HG02642 (cell line): ENCODE results near the gene DDX60.
"Not testable (repeated sequence)": the region's sequence is repeated elsewhere in the genome, so short reads cannot be mapped to it uniquely, and the experiment has no call there.

Experiments
- ATAC-seq: cut with Tn5 transposase; IDR thresholded peaks from one replicate; pipeline ENCODE4 v1.9.1; 2021; ENCODE audit warnings: mild to moderate bottlenecking; ENCODE audit not compliant: unreplicated experiment, poor library complexity

Gene DDX60, protein sequence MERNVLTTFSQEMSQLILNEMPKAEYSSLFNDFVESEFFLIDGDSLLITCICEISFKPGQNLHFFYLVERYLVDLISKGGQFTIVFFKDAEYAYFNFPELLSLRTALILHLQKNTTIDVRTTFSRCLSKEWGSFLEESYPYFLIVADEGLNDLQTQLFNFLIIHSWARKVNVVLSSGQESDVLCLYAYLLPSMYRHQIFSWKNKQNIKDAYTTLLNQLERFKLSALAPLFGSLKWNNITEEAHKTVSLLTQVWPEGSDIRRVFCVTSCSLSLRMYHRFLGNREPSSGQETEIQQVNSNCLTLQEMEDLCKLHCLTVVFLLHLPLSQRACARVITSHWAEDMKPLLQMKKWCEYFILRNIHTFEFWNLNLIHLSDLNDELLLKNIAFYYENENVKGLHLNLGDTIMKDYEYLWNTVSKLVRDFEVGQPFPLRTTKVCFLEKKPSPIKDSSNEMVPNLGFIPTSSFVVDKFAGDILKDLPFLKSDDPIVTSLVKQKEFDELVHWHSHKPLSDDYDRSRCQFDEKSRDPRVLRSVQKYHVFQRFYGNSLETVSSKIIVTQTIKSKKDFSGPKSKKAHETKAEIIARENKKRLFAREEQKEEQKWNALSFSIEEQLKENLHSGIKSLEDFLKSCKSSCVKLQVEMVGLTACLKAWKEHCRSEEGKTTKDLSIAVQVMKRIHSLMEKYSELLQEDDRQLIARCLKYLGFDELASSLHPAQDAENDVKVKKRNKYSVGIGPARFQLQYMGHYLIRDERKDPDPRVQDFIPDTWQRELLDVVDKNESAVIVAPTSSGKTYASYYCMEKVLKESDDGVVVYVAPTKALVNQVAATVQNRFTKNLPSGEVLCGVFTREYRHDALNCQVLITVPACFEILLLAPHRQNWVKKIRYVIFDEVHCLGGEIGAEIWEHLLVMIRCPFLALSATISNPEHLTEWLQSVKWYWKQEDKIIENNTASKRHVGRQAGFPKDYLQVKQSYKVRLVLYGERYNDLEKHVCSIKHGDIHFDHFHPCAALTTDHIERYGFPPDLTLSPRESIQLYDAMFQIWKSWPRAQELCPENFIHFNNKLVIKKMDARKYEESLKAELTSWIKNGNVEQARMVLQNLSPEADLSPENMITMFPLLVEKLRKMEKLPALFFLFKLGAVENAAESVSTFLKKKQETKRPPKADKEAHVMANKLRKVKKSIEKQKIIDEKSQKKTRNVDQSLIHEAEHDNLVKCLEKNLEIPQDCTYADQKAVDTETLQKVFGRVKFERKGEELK (N-terminal part only)

DNA sequence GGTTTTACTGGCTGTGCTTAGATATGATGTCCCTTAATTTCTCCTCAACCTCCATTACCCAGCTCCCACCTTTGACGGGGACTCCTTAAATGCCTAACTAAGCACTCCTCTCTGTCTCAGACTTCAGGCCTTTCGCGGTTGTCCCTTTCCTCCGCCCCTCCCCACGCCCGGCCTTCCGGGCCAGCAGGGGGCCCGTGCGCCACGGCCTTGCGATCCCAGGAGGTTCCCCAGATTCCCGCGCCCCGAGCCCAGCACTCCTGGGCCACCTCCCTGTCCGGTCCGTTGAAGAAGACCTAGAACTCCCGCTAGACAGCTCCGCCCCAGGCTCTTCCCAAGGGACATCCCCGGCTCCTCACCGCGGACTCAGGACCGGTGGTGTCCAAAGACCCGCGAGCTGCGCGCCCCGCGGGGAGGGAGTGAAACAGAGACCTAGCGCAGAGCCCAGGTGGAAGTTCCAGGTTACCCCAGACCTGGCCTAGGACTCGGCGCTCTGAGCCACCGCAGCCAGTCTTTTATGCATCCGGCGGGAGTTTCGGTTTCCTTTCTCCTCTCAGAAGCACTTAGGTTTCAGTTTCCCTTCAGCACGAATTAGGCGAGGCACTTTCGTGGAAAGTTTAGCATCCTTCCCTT lies at the start of gene DDX60:
Gene DDX60, minus strand, starts transcription at position 487 of the 630 bp plus-strand sequence. CDS start 7,493 bp downstream, outside the sequence.
- ATAC-seq: peak; percentile 98

DNA sequence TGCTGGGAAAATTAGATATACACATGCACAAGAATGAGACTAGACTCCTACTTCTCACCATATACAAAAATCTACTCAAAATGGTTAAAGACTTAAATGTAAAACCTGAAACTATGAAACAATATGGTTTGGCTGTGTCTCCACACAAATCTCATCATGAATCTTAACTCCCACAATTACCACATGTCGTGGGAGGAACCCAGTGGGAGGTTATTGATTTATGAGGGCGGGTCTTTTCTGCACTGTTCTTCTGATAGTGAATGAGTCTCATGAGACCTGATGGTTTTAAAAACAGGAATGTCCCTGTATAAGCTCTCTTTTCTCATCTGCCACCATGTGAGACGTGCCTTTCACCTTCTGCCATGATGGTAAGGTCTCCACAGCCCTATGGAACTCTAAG lies 48.5 kb upstream of the DDX60 start:
- no peak for ATAC-seq

DNA sequence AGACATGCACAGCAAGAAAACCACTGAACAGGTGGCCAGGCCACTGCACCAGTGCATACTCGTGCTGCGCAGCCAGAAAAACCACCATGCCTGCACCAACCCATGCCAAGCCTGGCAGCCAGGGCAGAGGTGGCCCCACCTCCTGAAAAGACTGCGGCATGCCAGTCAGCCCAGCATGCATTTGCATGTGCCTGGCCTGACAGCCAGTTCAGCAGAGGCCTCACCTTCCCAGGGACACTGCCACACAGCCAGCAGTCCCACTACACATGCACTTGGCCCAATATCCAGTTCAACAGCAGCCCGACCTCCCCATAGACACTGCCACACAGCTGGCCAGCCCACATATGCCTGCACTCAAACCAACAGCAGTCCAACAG lies 43.5 kb upstream of the DDX60 start:
- ATAC-seq: no peak

DNA sequence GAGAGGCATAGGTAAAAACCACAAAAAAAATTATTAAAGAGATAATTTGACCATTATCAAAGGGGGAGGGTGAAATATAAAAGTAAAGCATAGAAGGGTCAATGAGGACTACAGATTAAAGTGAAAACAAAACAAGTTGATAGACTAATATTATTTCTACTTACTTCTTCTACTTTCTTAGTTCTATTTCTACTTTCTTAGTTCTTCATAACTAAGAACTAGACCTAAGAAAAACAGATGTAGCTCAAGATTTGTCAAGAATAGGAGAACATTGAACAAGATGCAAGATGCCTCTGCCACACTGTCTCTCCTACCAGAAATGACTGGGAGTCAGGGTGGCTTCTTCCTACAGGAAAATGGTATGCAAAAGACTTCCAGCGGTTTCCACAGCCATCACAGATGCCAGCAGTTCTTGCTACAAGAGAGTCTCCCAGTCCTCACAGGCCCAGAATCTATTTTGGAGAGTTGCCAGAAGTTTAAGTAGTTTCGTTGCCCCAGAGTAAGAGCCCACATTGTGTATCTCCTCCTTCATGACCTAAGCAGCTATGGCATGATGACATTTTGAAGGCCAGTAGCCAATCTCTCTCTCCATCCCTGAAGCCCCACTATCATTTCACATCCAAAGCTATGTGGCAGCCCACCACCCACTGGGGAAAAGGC lies 42.9 kb upstream of the DDX60 start:
- no peak for ATAC-seq

DNA sequence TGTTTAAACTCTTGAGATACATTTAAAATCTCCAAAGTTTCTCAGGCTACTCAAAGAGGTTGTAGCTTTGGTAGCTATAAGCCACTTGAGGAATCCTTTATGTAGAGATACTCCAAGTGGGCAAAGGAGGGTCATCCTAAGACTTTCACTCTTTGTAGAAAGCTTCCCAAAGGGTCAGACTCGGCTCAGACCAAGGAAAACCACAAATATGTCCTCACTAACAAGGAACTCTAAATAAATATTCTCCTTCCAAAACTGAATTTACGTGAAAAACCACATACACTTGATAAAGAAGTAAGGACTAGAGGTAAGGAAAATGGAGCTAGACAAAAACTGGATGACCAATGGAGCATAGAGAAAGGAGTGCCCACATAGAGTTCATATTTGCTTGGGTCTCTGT lies 41.7 kb upstream of the DDX60 start:
- no peak for ATAC-seq

DNA sequence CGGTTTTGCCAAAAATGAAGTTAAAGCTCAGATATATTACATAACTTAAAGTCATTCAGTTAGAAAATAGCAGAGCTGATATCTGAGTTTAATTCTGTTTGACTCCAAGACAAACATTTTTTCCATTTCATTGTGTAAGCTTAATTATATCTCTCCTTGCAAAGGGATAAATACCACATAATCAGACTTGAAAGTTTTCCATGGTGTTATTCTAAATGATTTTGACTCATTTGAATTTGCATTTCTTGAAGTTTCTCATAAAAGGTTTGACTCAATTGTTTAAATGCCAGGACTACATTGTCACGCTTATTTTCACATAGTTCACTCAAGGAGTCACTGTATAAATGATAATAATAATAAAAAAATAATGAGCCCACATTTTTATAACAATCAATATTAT lies 39.4 kb upstream of the DDX60 start:
- no peak for ATAC-seq

DNA sequence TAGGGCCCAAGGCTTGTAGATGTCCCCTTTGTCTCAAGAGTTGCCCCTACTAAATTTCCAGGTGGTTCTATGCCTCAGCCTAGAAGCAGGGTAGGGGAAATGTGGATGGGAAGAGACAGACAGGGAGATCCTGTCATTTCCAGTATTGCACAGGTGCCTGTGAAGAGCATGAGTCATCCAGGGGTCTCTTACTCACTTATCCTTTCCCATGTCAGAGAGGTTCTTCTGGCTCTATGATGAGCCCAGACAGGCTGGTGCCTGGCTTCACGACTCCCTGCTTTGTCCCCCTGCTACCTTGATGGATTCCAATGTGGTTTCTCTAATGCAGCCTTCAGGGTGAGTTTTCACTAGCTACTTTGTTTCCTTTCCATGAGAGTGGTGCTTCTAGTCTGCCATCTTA lies 35.2 kb upstream of the DDX60 start:
- ATAC-seq: no peak

DNA sequence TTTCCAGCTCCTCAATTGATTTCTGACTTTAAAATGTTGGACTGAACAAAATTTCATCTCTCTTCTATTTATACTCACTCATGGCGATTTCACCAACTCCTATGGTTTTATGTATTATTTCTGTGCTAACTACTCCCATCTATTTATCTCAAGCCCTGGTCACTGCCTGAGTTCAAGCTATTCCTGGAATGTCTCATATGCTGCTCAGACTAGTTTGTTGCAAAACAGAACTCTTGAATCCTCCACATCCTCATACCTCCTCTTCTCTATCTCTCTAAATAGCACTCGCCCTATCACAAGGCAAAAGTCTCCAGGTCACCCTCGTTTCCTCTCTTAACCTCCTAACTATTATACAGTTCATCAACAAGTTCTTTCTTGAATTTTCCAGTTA lies 19.0 kb upstream of the DDX60 start:
- ATAC-seq: no peak

DNA sequence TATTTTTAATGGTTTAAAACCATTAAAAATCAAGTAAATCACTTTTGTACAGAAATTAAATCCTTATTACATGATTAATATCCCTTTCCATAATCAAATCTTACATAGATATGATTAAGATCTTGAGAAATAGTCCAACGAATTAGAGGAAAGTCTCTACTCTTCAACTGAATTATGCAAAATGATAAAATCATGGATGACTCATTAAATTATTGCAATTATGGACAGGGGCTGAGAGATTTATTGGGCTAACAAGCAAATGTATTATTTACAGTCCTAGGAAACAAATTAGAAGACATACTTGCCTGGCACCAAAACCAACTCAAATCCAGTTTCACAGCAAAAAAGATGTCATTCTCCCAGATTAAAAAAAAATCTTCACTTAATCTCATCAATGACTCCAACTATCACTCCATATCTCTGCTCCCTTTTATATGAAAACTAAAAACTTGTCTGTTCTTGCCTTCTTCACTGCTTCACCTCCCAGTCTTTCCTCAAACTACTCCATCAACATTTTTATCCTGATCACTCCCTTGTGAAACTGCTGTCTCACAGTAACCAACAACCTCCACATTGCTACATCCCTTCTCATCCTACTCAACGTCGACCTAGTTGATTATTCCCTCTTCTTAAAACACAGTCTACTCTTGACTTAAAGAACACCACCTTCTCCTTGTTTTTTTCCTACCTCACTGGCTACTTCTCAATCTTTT lies 18.4 kb upstream of the DDX60 start:
- ATAC-seq: no peak

DNA sequence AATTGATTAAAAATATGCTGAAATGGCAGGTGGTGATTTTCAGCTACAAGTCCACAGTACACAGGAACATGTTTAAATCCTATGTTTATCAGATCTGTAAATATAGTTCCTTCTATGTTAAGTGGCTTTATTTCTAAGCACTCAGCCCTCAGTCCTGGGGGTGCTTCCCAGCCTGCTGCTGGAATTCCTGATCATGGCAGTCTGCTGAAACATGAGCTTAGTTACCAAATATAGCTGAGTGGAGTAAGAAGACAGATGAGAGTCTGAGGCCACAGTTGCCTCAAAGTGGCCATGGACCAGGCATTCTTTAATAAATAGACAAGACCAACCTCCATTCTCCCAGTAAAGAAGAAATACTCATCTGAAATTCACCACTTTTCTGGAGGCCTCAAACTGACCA lies 17.1 kb upstream of the DDX60 start:
- ATAC-seq: no peak

DNA sequence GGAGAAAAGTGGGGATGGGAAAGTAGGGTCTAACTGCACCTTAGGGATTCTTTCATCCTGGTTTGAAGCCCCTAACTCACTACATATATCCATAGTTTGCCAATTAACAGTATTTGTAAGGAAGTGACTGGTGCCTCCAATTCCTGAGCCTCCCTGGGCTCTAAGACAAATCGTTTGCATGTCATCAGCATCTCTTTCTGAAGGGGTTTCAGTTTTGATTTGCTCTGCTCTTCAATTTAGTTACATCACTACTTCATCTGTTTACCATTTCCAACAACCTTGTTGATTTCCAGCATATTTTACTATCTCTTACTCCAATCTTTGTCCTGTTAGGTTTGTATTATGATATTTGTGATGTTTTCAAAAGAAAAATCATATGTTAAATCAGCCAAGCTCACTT lies 15.5 kb upstream of the DDX60 start:
- no peak for ATAC-seq

DNA sequence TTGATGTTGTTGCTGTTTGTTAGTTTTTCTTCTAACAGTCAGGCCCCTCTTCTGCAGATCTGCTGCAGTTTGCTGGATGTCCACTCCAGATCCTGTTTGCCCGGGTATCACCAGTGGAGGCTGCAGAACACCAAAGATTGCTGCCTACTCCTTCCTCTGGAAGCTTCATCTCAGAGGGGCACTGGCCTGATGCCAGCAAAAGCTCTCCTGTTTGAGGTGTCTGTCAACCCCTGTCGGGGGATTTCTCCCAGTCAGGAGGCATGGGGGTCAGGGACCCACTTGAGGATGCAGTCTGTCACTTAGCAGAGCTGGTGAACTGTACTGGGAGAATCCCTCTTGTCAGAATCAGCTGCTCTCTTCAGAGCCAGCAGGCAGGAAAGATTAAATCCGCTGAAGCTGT lies 12.0 kb upstream of the DDX60 start:
- ATAC-seq: not testable (repeated sequence)

DNA sequence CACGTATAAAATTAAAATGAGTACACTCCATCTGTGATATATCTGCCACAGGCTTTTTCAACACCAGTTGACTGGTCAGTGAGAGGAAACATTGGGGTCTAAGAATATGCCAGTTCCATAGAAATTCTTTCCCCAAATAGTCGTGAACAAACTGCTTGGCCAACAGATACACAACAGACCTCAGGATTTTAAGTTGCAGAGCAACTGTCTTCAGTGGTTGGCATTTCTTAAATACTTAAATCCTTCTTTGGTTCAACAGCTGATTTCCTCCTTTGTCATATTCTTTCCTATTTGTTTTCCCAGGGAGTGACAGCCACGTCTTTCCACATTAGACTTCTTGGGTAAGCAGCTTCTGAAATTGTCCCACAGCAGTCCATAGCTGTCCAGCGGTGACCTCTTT lies 7.0 kb upstream of the DDX60 start:
- no peak for ATAC-seq

DNA sequence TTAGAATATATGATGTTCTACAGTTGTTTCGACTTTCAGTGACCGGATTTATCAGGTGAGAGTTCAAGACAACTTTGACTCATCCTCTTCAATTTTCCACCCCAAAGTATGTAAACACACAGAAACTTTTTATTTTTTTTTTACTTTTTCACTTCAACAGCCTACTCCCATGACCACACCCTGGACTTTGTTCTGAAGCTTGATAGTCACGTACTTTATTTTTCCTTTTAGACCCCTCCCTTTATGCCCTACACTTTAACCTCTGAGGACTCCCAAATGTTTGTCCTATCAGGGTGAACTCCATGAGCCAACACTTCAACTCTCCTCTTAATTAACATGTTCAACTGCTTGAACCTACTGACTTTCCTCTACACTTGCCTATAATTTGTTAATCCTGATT lies 2.5 kb upstream of the DDX60 start:
- no peak for ATAC-seq

DNA sequence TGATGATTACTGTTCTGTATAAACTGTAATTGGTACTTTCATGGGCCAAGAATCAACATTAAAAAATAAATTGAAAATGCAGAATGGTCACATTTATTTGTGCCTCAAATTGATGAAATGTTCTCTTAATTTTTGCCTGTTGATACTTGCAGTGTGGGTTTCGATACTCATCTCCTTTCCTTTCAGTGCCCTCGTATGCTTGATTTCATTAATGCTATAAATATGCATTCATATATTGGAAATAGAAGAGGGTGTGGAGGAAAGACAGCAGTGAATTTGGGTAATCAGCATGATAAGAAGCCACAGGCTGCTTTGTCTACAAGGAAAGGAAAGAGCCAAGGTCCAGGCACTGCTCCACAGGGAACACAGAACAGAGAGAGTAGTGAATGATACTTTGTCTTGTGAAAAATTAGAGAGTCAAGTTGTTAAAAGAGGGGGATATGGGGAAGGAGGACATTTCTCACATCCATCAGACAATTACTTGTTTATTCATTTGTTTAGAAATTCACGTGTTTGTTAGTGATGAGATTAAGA lies 1.0 kb upstream of the DDX60 start:
- no peak for ATAC-seq

DNA sequence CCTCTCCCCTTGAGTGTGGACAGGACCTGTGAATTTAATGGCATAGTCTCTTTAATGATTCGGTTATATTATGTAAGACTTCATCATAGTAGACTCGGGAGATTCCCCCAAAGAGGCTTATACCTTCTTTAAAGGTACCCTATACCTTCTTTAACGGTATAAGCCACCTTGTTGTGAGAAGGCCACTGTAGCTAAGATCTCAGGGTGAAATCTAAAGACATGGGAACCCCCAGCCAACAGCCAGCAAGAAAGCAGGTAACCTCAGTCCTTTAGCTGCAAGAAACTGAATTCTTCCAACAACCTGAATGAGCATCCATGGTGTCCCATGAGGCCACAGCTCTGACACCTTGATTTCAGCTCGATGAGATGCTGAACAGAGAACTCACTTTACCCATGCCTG lies 931 bp downstream of the DDX60 start:
- ATAC-seq: no peak

DNA sequence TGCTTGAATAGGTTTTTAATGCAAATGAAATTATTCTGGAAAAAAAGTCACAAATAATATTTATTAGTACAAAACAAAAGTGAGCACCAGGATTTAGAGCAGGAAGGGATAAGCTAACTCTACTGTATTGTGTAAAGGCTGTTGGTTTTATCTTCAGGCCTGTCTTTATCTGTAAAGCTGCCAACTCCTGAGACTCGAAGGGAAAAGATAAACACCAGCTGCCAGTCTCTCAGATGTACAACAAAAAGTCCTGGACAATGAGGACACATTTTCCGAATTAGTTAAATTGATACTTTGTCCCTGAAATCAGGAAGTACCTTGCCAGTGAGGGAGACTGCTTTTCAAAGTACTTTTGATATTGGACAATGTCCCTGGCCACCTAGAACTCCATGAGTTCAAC lies 8.8 kb downstream of the DDX60 start:
- no peak for ATAC-seq

DNA sequence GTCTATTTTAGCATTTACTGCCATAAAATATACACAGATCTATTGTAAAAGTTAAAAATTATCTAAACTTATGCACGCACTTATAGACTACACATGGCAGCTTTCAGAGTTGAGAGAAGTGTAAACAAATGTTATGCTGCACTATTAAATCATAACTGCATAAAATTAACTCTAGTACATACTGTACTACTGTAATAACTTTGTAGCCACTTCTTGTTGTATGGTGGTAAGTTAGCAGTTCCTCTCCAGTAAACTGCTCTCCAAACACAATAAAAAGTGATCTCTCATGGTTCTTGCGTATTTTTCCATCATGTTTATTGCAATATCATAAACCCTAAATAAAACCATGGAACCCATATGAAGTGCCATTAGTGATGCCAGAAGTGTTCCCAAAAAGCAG lies 9.6 kb downstream of the DDX60 start:
- no peak for ATAC-seq

DNA sequence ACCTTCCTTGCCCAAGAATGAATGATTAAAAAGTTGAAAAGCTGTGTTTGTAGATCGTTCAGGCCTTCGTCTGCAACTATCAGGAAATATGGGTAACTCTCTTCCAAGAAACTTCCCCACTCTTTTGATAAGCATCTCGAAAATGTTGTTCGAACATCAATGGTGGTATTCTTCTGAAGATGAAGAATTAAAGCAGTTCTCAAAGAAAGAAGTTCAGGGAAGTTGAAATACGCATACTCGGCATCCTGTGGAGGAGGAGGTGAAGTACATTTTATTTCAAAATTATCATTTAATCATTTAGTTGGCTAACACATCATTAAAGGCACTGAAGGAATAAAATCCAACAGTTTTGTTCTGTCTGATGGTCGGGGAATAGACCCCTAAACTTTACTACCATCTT lies 12.1 kb downstream of the DDX60 start:
- ATAC-seq: no peak
